Bone marrow (tissue), 2 donors: ENCODE measurements around the gene CCDC187.

Source experiments
- DNase-seq, 2 donors: peaks; one replicate each; lab custom pipeline; 2025; lab: John Stamatoyannopoulos, UW

The CCDC187 gene

GRCh38 chr9:136252846-136253245 lies 51.0 kb downstream of the CCDC187 start:
- no peak for DNase-seq

GRCh38 chr9:136252281-136252680 lies 51.6 kb downstream of the CCDC187 start:
- no peak for DNase-seq

GRCh38 chr9:136251264-136252115 lies 52.4 kb downstream of the CCDC187 start:
- DNase-seq = peak in 1 of 2 donors; percentile 86

GRCh38 chr9:136250676-136251075 lies 53.2 kb downstream of the CCDC187 start:
- no peak for DNase-seq

GRCh38 chr9:136249877-136250559 lies 53.9 kb downstream of the CCDC187 start:
- no peak for DNase-seq

GRCh38 chr9:136248951-136249876 lies 54.7 kb downstream of the CCDC187 start:
- DNase-seq = no peak

GRCh38 chr9:136247947-136248637 lies 55.8 kb downstream of the CCDC187 start:
- DNase-seq = no peak

GRCh38 chr9:136247551-136247916 lies 56.4 kb downstream of the CCDC187 start:
- DNase-seq = no peak

GRCh38 chr9:136246849-136247550 lies 56.9 kb downstream of the CCDC187 start:
- DNase-seq = no peak

- DNase-seq = peak; percentile 37 to 73
Observed at GRCh38 chr9:136245219-136246150, 58.4 kb downstream of the CCDC187 start, which contains the start of gene QSOX2. Gene QSOX2, minus strand, starts transcription at chr9:136245812. Its CDS starts 9 bp downstream, at chr9:136245803.

GRCh38 chr9:136244969-136245218 lies 59.0 kb downstream of the CCDC187 start:
- no peak for DNase-seq

GRCh38 chr9:136244122-136244968 lies 59.5 kb downstream of the CCDC187 start:
- DNase-seq = no peak

GRCh38 chr9:136243631-136244030 lies 60.3 kb downstream of the CCDC187 start:
- DNase-seq = no peak

- no peak for DNase-seq
Observed at GRCh38 chr9:136242918-136243525, 60.9 kb downstream of the CCDC187 start.

- no peak for DNase-seq
Observed at GRCh38 chr9:136242248-136242647, 61.6 kb downstream of the CCDC187 start.

GRCh38 chr9:136241542-136241941 lies 62.4 kb downstream of the CCDC187 start:
- no peak for DNase-seq

GRCh38 chr9:136240941-136241340 lies 63.0 kb downstream of the CCDC187 start:
- no peak for DNase-seq

- no peak for DNase-seq
Observed at GRCh38 chr9:136239983-136240330, 63.9 kb downstream of the CCDC187 start.
